GM12873 (cell line): ENCODE data around the gene MYH9.

Experiments
- TF ChIP-seq, protein P1 (sequence below): IDR thresholded peaks from 2 replicates; pipeline ENCODE4 v1.5.1; 2012; ENCODE audit warnings: low read depth, mild to moderate bottlenecking, moderate library complexity, low read length, control low read depth; ENCODE audit not compliant: insufficient read depth; ENCODE audit errors: missing control alignments

MYH9 gene

DNA sequence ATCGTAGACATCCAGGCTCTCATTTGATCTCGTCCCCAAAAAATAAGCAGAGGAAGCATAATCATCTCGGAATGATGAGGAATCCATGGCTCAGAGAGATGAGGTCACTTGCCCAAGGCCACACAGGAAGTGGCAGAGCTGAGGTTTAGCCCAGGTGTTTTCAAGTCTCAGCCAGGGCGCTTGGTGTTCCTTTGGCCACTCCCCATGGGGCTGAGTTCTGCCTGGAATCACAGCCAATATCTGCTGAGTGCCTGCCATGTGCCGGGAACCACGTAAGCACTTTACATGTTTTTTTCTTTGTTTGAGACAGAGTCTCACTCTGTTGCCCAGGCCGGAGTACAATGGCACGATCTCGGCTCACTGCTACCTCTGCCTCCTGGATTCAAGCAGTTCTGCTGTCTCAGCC lies 29.5 kb upstream of the MYH9 start:
- TF ChIP-seq, protein P1, sequence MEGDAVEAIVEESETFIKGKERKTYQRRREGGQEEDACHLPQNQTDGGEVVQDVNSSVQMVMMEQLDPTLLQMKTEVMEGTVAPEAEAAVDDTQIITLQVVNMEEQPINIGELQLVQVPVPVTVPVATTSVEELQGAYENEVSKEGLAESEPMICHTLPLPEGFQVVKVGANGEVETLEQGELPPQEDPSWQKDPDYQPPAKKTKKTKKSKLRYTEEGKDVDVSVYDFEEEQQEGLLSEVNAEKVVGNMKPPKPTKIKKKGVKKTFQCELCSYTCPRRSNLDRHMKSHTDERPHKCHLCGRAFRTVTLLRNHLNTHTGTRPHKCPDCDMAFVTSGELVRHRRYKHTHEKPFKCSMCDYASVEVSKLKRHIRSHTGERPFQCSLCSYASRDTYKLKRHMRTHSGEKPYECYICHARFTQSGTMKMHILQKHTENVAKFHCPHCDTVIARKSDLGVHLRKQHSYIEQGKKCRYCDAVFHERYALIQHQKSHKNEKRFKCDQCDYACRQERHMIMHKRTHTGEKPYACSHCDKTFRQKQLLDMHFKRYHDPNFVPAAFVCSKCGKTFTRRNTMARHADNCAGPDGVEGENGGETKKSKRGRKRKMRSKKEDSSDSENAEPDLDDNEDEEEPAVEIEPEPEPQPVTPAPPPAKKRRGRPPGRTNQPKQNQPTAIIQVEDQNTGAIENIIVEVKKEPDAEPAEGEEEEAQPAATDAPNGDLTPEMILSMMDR: no peak

- TF ChIP-seq, protein P1: no peak
Observed at GRCh38 chr22:36415415-36416168, 27.8 kb upstream of the MYH9 start.

DNA sequence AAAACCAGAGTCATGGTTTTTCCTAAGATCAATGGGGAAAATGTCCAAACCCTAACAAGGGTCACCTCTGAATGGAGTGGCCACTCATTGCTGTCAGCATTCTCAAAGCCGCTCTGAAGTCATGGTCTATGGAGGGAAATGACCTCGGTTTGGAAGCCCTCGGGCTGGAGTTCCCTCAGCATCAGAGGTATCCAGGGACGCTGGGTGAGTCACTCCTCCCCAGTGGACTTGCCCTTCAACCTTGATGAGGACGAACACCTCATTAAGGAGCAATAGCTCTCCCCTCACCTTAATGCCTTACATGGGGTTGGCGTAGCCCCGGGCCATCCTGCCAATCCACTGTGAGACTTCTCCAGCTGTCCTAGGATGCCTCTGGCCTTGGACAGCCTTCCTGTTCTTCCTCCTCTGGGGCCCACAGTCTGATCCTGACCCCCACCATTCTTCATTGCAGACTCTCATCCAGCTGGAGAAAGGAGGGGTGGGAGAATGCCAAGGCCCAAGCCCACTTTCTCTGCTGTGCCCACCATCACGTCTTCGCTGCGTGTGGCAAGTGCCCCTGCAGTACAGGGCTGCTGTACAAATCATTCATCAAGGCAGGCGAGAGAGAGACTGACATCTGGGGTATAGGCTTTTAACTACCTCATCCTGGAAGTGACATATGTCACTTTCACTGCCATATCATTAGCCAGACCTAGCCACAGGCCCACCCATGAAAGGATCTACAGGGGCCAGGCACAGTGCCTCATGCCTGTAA lies 25.4 kb upstream of the MYH9 start:
- TF ChIP-seq, protein P1: no peak

DNA sequence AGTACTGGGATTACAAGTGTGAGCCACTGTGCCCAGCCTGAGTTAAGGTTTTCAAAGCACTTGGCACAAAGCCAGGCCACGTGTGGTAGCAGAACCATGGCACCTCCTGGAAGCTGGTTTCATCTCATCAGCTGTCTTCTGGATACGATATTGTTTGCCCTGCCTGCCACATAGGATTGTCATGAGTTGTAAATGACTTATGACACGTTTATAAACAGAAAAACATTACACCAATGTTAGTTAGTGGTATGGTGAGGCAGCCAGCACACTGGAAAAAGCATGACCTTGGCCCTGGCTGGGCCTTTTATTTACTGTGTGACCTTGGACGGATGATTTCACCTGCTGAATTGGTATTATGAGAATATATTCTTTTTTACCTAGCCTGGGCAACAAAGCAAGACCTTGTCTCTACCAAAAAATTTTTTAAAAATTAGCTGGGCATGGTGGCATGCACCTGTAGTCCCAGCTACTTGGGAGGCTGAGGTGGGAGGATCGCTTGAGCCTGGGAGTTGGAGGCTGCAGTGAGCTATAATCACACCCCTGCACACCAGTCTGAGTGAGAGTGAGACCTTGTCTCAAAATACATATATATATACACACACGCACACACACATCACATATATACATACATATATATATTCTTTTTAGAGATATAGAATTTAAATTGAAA lies 24.0 kb upstream of the MYH9 start:
- TF ChIP-seq, protein P1: no peak

GRCh38 chr22:36409911-36410756 lies 22.4 kb upstream of the MYH9 start:
- TF ChIP-seq, protein P1: no peak

DNA sequence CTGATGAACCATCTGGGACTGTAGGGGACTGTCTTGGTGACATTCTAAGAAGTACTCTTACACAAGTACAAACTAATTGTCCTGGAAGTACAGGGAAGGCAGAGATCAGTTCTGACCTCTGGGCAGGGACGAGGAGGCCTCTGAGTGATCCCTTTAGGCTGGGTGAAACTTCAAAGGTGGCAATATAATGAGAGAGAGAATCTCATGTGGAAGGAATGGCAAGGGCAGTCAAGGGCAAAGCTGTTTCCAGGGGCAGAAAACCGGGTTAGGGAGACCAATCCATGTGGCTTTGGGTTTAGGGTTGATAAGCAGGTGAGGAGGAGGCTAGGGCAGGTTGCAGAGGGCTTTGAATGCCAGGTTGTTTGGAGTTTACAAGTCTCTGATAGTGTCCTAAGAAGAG lies 21.3 kb upstream of the MYH9 start:
- TF ChIP-seq, protein P1: no peak
